HCT116 (cell line): ENCODE results near the gene ATAD3A. TPM values are rescaled to one million over a fixed set of nuclear protein-coding genes. Genes with fewer than 3 reads are reported as not detected.

Source experiments
- ATAC-seq: fragments of 200-7000 bp; cut with Tn5 transposase; 2 replicates; pipeline ENCODE4 v1.9.1; 2020; ENCODE audit warnings: mild to moderate bottlenecking, moderate library complexity
- BruUV-seq: library from RNA; stranded (reverse); fragments of 400-500 nt; replicated peaks from 2 replicates; lab custom pipeline; 2021; lab: Mats Ljungman, UMichigan
- CTCF ChIA-PET: fragments of 300-600 bp; sonication (Branson Sonifier 250); formaldehyde crosslinking; loops from one replicate; lab custom pipeline; 2021; ENCODE audit warnings: antibody characterized with exemption; lab: Charles Lee
- POLR2A ChIA-PET: fragments of 300-600, 350-600 bp; sonication (Branson Sonifier 250); formaldehyde crosslinking; loops from one replicate; lab custom pipeline; 2021; ENCODE audit warnings: antibody characterized with exemption; lab: Charles Lee
- RAD21 ChIA-PET, 2 experiments: fragments of 300-600 bp; sonication (Branson Sonifier 250); formaldehyde crosslinking; loops; one replicate each; lab custom pipeline; 2023; ENCODE audit warnings: low total read pairs in 2 of 2; ENCODE audit not compliant: uncharacterized antibody in 2 of 2, unreplicated experiment in 2 of 2, low non-redundant PET in 1 of 2; lab: Charles Lee
- DNase-seq: peaks from one replicate; pipeline ENCODE4 v3.0.0-alpha.2; 2010; ENCODE audit warnings: low read depth, low spot score
- H2AFZ ChIP-seq: fragments of 200-600 bp; shearing (Covaris generic), sonication (generic); 2 replicates; pipeline ENCODE4 v1.6.1; 2017; ENCODE audit warnings: low read depth, mixed run types, mixed read lengths, antibody characterized with exemption, low read length; ENCODE audit not compliant: poor library complexity, severe bottlenecking
- H3K27ac ChIP-seq: 2 replicates; pipeline ENCODE4 v1.5.1; 2012; ENCODE audit warnings: low read depth, low read length
- H3K27me3 ChIP-seq: fragments of 200-600 bp; sonication (generic); 2 replicates; pipeline ENCODE4 v1.6.1; 2016; ENCODE audit warnings: mixed run types, low read length, mixed read lengths; ENCODE audit not compliant: insufficient read depth
- H3K36me3 ChIP-seq, 2 experiments: fragments of 200-500 bp in 1 of 2; fragments of 200-600 bp in 1 of 2; sonication (Bioruptor generic) in 1 of 2; sonication (generic) in 1 of 2; 2 replicates each; pipeline versions ENCODE4 v1.5.1 to v1.6.1; 2014 to 2016; ENCODE audit warnings: low read length in 2 of 2, inconsistent platforms in 1 of 2, mixed read lengths in 1 of 2, mixed run types in 1 of 2; ENCODE audit not compliant: insufficient read depth in 2 of 2, control insufficient read depth in 1 of 2
- H3K4me1 ChIP-seq, 2 experiments: fragments of 200-600 bp in 1 of 2; sonication (generic) in 1 of 2; 2 replicates each; pipeline versions ENCODE4 v1.5.1 to v1.6.1; 2012 to 2017; ENCODE audit warnings: low read length in 2 of 2, inconsistent platforms in 1 of 2, mild to moderate bottlenecking in 1 of 2, mixed read lengths in 1 of 2, mixed run types in 1 of 2, moderate library complexity in 1 of 2; ENCODE audit not compliant: insufficient read depth in 2 of 2, control insufficient read depth in 1 of 2
- H3K4me2 ChIP-seq: fragments of 200-600 bp; sonication (generic); 2 replicates; pipeline ENCODE4 v1.6.1; 2017; ENCODE audit warnings: mixed run types, low read length, mixed read lengths
- H3K4me3 ChIP-seq, 2 experiments: fragments of 200-600 bp in 1 of 2; sonication (generic) in 1 of 2; replicated peaks in 1 of 2; 2 replicates each; pipeline ENCODE4 v1.5.1; 2011 to 2016; ENCODE audit warnings: low read length in 2 of 2, control low read depth in 1 of 2, low read depth in 1 of 2, mild to moderate bottlenecking in 1 of 2, mixed read lengths in 1 of 2, mixed run types in 1 of 2
- H3K79me2 ChIP-seq: fragments of 200-600 bp; sonication (generic); 2 replicates; pipeline ENCODE4 v1.6.1; 2017; ENCODE audit warnings: mild to moderate bottlenecking, mixed run types, low read length, moderate library complexity, mixed read lengths; ENCODE audit not compliant: insufficient read depth
- H3K9ac ChIP-seq: fragments of 200-600 bp; sonication (generic); 2 replicates; pipeline ENCODE4 v1.6.1; 2016; ENCODE audit warnings: low read length, mixed read lengths
- H3K9me2 ChIP-seq: fragments of 200-600 bp; sonication (generic), shearing (Covaris generic); 2 replicates; pipeline ENCODE4 v1.6.1; 2017; ENCODE audit warnings: mixed run types, mild to moderate bottlenecking, moderate library complexity; ENCODE audit not compliant: insufficient read depth
- H3K9me3 ChIP-seq, 2 experiments: fragments of 200-500 bp in 1 of 2; fragments of 200-600 bp in 1 of 2; sonication (Bioruptor generic) in 1 of 2; sonication (generic) in 1 of 2; 2 replicates each; pipeline ENCODE4 v1.6.1; 2014 to 2017; ENCODE audit warnings: low read length in 2 of 2, mixed read lengths in 2 of 2, inconsistent platforms in 1 of 2, low read depth in 1 of 2, mild to moderate bottlenecking in 1 of 2, mixed run types in 1 of 2, moderate library complexity in 1 of 2; ENCODE audit not compliant: control insufficient read depth in 1 of 2, insufficient read depth in 1 of 2
- H4K20me1 ChIP-seq: fragments of 200-600 bp; sonication (generic), shearing (Covaris generic); 2 replicates; pipeline ENCODE4 v1.6.1; 2017; ENCODE audit warnings: mixed run types, mild to moderate bottlenecking, moderate library complexity; ENCODE audit not compliant: insufficient read depth
- ATF3 ChIP-seq: IDR thresholded peaks from 2 replicates; pipeline ENCODE4 v1.6.1; 2012
- CEBPB ChIP-seq: IDR thresholded peaks from 2 replicates; pipeline ENCODE4 v1.6.1; 2012; ENCODE audit warnings: low read depth
- FOSL1 ChIP-seq: IDR thresholded peaks from 2 replicates; pipeline ENCODE4 v1.6.1; 2012; ENCODE audit warnings: low read depth
- JUND ChIP-seq: IDR thresholded peaks from 2 replicates; pipeline ENCODE4 v1.6.1; 2012
- RAD21 ChIP-seq: IDR thresholded peaks from 2 replicates; pipeline ENCODE4 v1.6.1; 2012; ENCODE audit warnings: low read depth, mild to moderate bottlenecking
- SP1 ChIP-seq: IDR thresholded peaks from 2 replicates; pipeline ENCODE4 v1.6.1; 2012; ENCODE audit warnings: low read depth
- intact Hi-C: fragments of 100-400 bp; cut with micrococcal nuclease; formaldehyde crosslinking; loops from 2 replicates; pipeline ENCODE4 v1.10.0; 2022
- total RNA-seq: library from RNA; stranded (reverse); gene quantifications from one replicate; pipeline ENCODE4 v1.2.1, GENCODE V29; 2021; ENCODE audit not compliant: unreplicated experiment
- TF ChIP-seq, protein P1 (sequence below): IDR thresholded peaks from 2 replicates; pipeline ENCODE4 v1.6.1; 2012

ATAD3A gene
- total RNA-seq, 1 experiment from 2014 or later: 92.3 TPM

DNA sequence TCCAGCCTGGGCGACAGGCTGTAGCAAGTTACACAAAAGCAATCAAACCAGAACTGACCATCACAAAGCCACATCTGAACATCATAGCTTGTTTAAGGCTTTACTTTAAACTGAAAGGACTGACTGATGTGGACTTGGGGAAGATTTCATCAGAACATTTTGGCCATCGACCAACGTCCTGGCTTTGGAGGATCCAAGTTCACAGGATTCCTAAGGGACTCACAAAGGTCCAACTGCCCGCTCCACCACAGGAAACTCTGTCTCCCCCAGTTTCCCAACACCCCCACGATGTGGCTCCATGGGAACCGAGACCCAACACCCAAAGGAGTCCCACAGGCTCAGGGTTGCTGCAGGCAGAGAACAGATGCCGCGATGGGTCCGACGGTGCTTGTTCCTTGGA is 53.4 kb downstream of the ATAD3A start:
- no TSS peak for BruUV-seq
- H3K4me3 ChIP-seq: no peak overlapping the region
- POLR2A ChIA-PET: no interaction called here

GRCh38 chr1:1567152-1567875 is 55.4 kb downstream of the ATAD3A start:
- Histone ChIP-seq H3K27me3 (no peaks in the 10 kb centered on the region), H2AFZ (no peak overlapping the region), H3K9me2 (no peaks in the 10 kb centered on the region), H3K36me3 (peaks cover 12 to 45% of the 10 kb centered on the region in 2 experiments), H3K27ac (no peak overlapping the region; the same call in 1 of the 2 replicates), H4K20me1 (peaks cover 40% of the 10 kb centered on the region; the same call in 1 of the 2 replicates), H3K4me2 (no peak overlapping the region), H3K9me3 (no peaks in the 10 kb centered on the region), H3K4me3 (no peak overlapping the region), H3K9ac (no peak overlapping the region), H3K4me1 (no peaks in the 10 kb centered on the region), H3K79me2 (peaks cover 100% of the 10 kb centered on the region)
- ATAC-seq: no peak
- TF ChIP-seq ATF3: no peak
- TF ChIP-seq, protein P1, sequence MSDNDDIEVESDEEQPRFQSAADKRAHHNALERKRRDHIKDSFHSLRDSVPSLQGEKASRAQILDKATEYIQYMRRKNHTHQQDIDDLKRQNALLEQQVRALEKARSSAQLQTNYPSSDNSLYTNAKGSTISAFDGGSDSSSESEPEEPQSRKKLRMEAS: no peak
- TF ChIP-seq FOSL1: no peak
- TF ChIP-seq CEBPB: no peak
- ChIA-PET POLR2A (no interaction called here), RAD21 (no interaction called here), CTCF (no interaction called here)
- DNase-seq: no peak
- no TSS peak for BruUV-seq
- intact Hi-C loops: no loop called here

More for the DNA sequence above, 53.4 kb downstream of the ATAD3A start:
- Histone ChIP-seq H2AFZ (no peak overlapping the region), H4K20me1 (peaks cover 40% of the 10 kb centered on the region; the same call in 1 of the 2 replicates), H3K4me2 (no peak overlapping the region), H3K27ac (no peak overlapping the region), H3K36me3 (peaks cover 12 to 57% of the 10 kb centered on the region in 2 experiments), H3K79me2 (peaks cover 94% of the 10 kb centered on the region), H3K9me2 (no peaks in the 10 kb centered on the region), H3K9me3 (no peaks in the 10 kb centered on the region), H3K27me3 (no peaks in the 10 kb centered on the region), H3K9ac (no peak overlapping the region), H3K4me1 (no peaks in the 10 kb centered on the region)
- DNase-seq (no peak), ATAC-seq (no peak)
- intact Hi-C loops: no loop called here
- RAD21 ChIA-PET: no interaction called here
- CTCF ChIA-PET: no interaction called here
- TF ChIP-seq ATF3: no peak
- TF ChIP-seq JUND: no peak
- no peak for TF ChIP-seq SP1
- no peak for TF ChIP-seq RAD21
